Endothelial cell (in vitro differentiated cells): ENCODE results near the gene UFD1. TPM values are rescaled to one million over a fixed set of nuclear protein-coding genes. Genes with fewer than 3 reads are reported as not detected.

Experiments
- DNase-seq: peaks from one replicate; pipeline ENCODE4 v3.0.0; 2021; ENCODE audit warnings: low spot score
- H3K27ac Mint-ChIP-seq: one replicate; pipeline ENCODE4 v1.8.0; 2021; ENCODE audit warnings: mixed read lengths, inconsistent platforms; ENCODE audit not compliant: unreplicated experiment
- H3K27me3 Mint-ChIP-seq: one replicate; pipeline ENCODE4 v1.8.0; 2021; ENCODE audit warnings: mild to moderate bottlenecking, moderate library complexity, mixed read lengths, inconsistent platforms; ENCODE audit not compliant: unreplicated experiment
- H3K36me3 Mint-ChIP-seq: one replicate; pipeline ENCODE4 v1.8.0; 2021; ENCODE audit warnings: mild to moderate bottlenecking, low read depth, mixed read lengths, inconsistent platforms; ENCODE audit not compliant: unreplicated experiment
- H3K4me1 Mint-ChIP-seq: one replicate; pipeline ENCODE4 v1.8.0; 2021; ENCODE audit warnings: mild to moderate bottlenecking, mixed read lengths, inconsistent platforms; ENCODE audit not compliant: unreplicated experiment
- H3K4me3 Mint-ChIP-seq: one replicate; pipeline ENCODE4 v1.8.0; 2021; ENCODE audit warnings: mild to moderate bottlenecking, mixed read lengths, inconsistent platforms; ENCODE audit not compliant: unreplicated experiment
- H3K9me3 Mint-ChIP-seq: one replicate; pipeline ENCODE4 v1.8.0; 2021; ENCODE audit warnings: mixed read lengths, inconsistent platforms; ENCODE audit not compliant: unreplicated experiment
- total RNA-seq: library from RNA; stranded (reverse); fragmentation: NEBNext Ultra II Directional; extraction: Animal tissue kit (Norgen Biotek cat#: 25700); gene quantifications from one replicate; pipeline ENCODE4 v1.2.1, GENCODE V29; 2021; ENCODE audit not compliant: unreplicated experiment
- TF ChIP-seq, protein P1 (sequence below): fragments of 200-600 bp; sonication (generic); IDR thresholded peaks from one replicate; pipeline ENCODE4 v1.5.0; 2021; ENCODE audit warnings: antibody characterized with exemption; ENCODE audit not compliant: unreplicated experiment

The UFD1 gene
- total RNA-seq, 1 donor from 2014 or later = 86.2 TPM

DNA sequence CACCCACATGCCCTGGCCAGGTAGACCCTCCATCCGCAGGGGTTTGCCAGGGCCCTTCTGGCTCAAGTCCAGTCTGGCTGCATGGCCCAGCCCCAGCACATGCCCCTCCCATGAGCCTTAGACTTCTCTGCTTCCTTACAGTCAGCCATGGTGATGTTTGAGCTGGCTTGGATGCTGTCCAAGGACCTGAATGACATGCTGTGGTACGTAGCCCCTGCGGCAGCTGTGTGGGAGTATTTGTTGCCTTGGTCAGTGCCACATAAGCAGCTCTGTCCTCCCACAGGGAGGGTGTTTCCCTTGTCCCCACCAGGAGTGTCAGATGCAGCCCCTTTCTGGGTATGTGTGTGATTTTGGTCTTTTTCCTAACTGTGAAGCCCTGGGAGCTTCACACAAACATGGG, 18.3 kb upstream of the UFD1 start:
- TF ChIP-seq, protein P1, sequence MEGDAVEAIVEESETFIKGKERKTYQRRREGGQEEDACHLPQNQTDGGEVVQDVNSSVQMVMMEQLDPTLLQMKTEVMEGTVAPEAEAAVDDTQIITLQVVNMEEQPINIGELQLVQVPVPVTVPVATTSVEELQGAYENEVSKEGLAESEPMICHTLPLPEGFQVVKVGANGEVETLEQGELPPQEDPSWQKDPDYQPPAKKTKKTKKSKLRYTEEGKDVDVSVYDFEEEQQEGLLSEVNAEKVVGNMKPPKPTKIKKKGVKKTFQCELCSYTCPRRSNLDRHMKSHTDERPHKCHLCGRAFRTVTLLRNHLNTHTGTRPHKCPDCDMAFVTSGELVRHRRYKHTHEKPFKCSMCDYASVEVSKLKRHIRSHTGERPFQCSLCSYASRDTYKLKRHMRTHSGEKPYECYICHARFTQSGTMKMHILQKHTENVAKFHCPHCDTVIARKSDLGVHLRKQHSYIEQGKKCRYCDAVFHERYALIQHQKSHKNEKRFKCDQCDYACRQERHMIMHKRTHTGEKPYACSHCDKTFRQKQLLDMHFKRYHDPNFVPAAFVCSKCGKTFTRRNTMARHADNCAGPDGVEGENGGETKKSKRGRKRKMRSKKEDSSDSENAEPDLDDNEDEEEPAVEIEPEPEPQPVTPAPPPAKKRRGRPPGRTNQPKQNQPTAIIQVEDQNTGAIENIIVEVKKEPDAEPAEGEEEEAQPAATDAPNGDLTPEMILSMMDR = no peak
- no peak overlapping the region for H3K4me3 Mint-ChIP-seq
- H3K9me3 Mint-ChIP-seq = no peaks in the 10 kb centered on the region
- H3K4me1 Mint-ChIP-seq = no peaks in the 10 kb centered on the region
- no peak for DNase-seq
- H3K27ac Mint-ChIP-seq = no peak overlapping the region
- no peaks in the 10 kb centered on the region for H3K36me3 Mint-ChIP-seq
- H3K27me3 Mint-ChIP-seq = peaks cover 4% of the 10 kb centered on the region

DNA sequence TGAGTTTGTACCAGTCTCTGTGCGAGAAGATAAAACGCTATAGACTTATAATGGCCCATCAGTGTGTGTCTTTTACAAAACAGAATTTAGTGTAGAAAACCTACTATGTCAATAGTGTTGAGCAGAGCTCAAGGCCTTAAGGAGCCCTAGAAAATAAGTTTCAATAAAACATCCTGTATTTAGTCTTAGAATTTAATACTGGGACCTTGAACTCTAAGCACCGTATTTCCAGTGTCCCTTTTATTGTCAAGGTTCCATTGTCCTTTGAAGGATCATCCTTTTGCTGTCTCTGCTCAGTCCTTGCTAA, 17.3 kb upstream of the UFD1 start:
- TF ChIP-seq, protein P1 = no peak
- H3K9me3 Mint-ChIP-seq = no peaks in the 10 kb centered on the region
- no peak for DNase-seq
- H3K27me3 Mint-ChIP-seq = peaks cover 4% of the 10 kb centered on the region
- H3K27ac Mint-ChIP-seq = no peak overlapping the region
- no peaks in the 10 kb centered on the region for H3K4me1 Mint-ChIP-seq
- H3K4me3 Mint-ChIP-seq = no peak overlapping the region
- H3K36me3 Mint-ChIP-seq = no peaks in the 10 kb centered on the region

DNA sequence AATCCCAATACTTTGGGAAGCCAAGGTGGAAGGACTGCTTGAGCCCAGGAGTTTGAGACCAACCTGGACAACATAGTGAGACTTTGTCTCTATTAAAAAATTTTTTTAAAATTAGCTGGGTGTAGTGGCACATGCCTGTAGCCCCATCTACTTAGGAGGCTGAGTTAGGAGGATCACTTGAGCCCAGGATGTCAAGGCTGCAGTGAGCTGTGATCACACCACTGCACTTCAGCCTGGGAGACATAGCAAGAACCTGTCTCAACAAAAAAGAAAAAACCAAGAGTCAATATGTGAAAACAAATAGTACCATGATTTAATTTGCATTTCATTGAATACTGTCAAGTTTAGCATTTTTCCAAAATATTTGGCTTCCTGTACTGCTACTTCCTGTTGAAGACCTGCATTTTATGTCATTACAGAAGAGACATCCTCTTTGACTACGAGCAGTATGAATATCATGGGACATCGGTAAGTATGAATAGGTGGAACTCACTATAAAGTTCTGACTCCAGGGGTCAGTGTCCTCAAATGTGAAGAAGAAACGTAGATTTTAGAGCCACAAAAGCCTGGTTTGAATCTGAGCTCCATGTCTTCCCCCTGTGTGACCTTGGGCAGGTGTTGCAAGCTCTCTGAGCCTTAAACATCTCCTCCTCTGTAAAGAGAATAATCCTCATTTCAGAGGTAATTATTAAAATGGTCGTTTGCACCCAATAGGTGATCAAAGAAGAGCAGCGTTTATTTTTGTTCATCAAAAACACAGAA, 16.8 kb upstream of the UFD1 start:
- peaks cover 4% of the 10 kb centered on the region for H3K27me3 Mint-ChIP-seq
- no peak overlapping the region for H3K27ac Mint-ChIP-seq

DNA sequence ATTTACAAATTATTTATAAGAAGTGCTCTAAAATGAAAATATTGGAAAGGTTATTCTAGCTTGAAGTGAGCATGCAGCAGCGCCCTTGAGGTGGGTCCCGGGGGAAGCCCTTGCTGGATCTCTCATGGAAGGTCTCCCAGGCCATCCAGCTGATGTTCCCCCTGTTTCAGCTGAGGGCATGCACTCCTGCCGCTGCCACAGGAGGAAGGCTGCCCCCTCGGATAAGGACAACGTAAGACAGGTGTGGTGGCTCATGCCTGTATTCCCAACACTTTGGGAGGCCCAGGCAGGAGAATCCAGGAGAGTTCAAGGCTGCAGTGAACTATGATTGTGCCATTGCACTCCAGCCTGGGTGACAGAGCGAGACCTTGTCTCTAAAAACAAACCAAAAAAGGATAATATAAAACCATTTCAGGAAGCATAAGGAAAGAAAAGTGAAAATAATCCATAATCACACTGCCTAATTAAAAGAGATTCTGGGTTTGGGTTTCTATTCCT, 15.7 kb upstream of the UFD1 start:
- Mint-ChIP-seq H3K4me1 (no peaks in the 10 kb centered on the region), H3K36me3 (no peaks in the 10 kb centered on the region), H3K9me3 (no peaks in the 10 kb centered on the region), H3K4me3 (no peak overlapping the region), H3K27ac (no peak overlapping the region), H3K27me3 (peaks cover 2% of the 10 kb centered on the region)
- TF ChIP-seq, protein P1 = no peak
- DNase-seq = no peak

More for the DNA sequence above, 16.8 kb upstream of the UFD1 start:
- H3K4me1 Mint-ChIP-seq = no peaks in the 10 kb centered on the region
- no peaks in the 10 kb centered on the region for H3K9me3 Mint-ChIP-seq
- TF ChIP-seq, protein P1 = peak; percentile 41
- DNase-seq = peak; percentile 18
- no peak overlapping the region for H3K4me3 Mint-ChIP-seq
- H3K36me3 Mint-ChIP-seq = no peaks in the 10 kb centered on the region

DNA sequence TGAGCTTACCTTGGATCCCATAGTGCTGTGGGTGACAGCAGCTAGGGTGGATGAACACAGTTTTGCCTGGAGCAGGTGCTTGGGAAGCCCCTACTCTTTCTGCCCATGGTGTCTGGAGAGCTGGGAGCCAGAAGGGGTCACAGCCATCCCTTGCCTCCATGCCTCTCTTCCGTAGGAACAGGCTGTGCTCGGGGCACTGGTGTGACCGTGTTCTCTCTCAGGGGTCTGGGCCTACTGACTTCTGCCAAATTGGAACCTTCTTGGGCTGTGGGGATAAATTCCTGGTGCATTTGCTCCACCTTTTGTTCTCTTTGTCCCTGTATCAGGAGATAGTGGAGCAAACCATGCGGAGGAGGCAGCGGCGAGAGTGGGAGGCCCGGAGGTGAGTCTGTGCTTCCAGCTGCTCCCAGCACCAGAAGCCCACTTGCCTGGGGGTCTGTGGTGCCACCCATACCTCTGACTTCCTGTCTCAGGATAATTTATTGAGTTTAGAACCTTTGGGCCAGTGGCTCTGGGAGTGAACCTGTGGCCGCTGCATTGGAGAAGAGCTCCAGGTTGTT, 15.1 kb upstream of the UFD1 start:
- H3K4me3 Mint-ChIP-seq = no peak overlapping the region
- no peak overlapping the region for H3K27ac Mint-ChIP-seq

More for the DNA sequence above, 15.1 kb upstream of the UFD1 start:
- DNase-seq = no peak
- no peaks in the 10 kb centered on the region for H3K27me3 Mint-ChIP-seq
- no peaks in the 10 kb centered on the region for H3K4me1 Mint-ChIP-seq
- TF ChIP-seq, protein P1 = no peak
- no peaks in the 10 kb centered on the region for H3K9me3 Mint-ChIP-seq
- no peaks in the 10 kb centered on the region for H3K36me3 Mint-ChIP-seq
